Stimulated activated CD4-positive, alpha-beta T cell treated with anti-CD3 and anti-CD28 coated beads, Interleukin-1b, Interleukin-23, amount 100 ng/mL, for 1 hour (primary cell): ENCODE data around the gene MYOZ2.

Experiments
- DNase-seq, 2 donors: peaks; one replicate each; pipeline ENCODE4 v3.0.0-alpha.2; 2020; ENCODE audit warnings: low read depth in 2 of 2

Gene MYOZ2

GRCh38 chr4:119135721-119136121, at the start of gene MYOZ2:
MYOZ2 (plus strand) TSS chr4:119135832; CDS start chr4:119136526, 694 bp downstream.
- DNase-seq, result no peak

DNA sequence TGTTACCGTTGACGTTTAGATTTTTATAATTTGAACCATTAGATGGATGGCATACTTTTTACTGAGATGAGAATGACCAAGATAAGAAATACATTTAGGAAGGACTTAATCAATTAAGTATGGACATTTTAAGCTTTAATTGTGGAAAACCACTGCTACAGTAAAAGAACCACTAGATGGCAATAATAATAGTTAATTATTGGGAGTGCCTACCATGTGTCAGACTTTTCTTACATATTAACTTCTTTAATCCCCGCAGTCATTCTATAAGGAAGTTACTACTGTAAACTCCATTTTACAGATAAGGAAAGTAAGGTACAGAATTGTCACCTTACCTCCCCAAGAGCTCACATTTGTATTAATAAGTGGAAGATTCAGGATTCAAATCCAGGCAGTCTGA, 48.5 kb upstream of the MYOZ2 start:
- no peak for DNase-seq

GRCh38 chr4:119087656-119088055, 48.0 kb upstream of the MYOZ2 start:
- DNase-seq, result no peak

DNA sequence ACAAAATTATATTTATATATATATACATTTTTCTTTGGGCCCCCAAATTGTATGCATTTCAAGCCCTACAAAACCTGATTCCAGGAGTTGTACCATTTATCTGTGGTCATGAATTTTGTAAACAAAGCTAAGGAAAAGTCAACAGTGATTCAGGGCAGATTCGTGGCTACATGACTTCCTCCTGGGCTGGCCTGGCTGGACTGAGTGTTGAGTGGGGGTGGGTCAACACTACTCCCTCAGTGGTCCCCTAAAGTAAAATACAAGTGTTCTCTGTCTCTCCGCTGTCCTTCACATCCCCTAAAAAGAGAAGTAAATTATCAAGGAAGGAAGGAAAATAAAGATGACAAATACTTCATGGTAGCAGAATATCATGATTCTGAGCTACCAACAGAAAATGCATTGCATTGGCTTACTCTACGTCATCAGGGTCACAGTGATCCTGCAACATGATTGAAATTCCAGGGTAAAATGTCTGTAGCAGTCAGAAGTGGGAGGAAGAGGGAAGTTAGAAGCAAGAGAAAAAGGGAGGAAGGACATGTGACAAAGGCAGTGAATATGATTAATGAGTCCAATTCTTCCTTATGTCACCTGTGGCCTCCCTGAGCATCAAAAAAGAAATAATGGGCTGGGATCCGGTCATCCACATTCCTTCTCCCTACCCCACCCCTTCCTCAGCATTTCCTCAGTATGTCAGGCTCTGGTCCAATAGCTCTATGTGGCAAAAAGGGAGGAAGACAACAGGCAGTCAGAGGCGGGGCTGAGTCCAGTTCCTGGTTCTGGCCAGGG, 42.4 kb upstream of the MYOZ2 start:
- DNase-seq, result no peak

DNA sequence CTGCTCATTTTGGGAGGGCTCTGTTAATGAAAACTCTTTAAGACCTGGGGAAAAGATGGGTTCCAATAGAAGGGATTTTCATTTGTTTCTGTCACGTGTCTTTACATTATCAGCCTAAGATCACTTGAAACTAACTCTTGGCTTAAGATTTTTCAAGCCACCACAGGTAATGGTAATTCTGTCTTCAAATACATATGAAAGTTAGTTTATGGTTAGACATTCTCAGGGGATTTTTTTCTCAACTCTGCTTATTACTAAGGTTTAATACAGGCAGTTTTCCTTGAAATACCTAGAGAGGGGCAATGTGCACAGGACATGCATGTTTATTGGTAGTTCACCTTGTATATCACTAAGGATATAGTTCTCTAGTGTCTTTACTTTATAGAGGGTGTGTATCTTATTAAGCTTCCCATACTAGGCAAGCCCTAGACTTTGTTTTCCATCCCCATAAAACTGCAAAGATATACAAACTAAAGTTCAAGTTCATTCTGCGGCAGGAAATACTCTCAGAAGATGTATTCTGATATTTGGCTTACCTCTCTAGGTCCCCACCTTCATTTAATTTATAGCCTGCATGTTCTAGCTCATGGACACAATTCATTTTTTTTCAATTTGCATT, 38.2 kb upstream of the MYOZ2 start:
- DNase-seq, result no peak

DNA sequence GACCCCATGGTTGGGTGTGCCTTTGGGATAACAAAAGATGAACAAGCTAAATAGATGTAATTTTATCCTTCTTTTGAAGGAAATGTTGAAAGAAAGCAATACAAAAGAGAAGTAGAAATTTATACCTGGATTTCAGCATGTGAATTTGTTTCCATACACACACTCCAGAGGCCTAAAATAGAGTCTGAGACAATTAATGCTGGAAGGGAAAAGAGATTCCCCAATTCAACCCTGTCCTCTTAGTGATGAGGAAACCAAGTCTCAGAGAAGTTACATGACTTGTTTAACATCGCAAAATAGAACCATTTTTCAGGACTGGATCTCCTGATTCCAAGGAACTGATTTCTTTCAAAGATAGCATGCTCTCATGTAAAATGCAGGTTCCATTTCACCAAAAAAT, 37.3 kb upstream of the MYOZ2 start:
- DNase-seq, result no peak

- no peak for DNase-seq
These were observed 36.3 kb upstream of the MYOZ2 start for GRCh38 chr4:119099227-119099810.

DNA sequence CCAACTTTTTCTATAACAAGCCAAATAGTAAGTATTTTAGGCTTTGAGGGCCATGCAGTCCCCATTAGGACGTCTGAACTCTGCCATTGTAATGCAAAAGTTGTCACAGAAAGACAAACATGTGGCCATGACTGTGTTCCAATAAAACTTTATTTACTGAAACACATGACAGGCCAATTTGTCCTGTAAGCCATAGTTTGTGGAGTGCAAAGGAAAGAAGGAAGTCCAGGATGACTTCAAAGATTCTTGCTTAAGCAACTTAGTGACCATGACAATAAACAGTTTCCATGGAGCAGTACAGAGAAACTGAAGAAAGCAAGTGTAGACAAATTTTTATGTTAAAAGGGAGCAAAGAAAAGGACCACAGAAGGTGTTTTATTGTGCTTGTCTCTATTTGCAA, 35.0 kb upstream of the MYOZ2 start:
- DNase-seq, result no peak

- DNase-seq, result no peak
These were observed 32.4 kb upstream of the MYOZ2 start for GRCh38 chr4:119103263-119103662.

- no peak for DNase-seq
These were observed 30.9 kb upstream of the MYOZ2 start for GRCh38 chr4:119104644-119105273.

DNA sequence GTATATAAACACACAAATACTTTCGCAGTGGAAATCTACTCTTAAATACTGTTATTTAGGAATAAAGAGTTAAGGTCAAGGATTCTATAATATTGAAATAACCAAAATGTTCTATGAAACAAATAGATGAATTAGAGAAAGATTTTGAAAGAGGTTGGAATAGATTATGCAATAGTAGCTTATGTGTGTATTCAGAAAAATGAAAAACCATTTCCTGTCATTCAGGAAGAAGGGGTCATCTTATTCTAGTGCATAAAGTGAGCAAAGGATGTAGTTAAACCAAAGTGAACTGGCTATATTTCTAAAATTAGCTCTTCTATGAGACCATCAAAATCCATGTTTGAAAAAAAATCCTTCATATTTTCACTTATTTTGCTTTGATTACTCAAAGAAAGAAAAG, 30.0 kb upstream of the MYOZ2 start:
- no peak for DNase-seq

- no peak for DNase-seq
These were observed 29.3 kb upstream of the MYOZ2 start for GRCh38 chr4:119106036-119107000.

DNA sequence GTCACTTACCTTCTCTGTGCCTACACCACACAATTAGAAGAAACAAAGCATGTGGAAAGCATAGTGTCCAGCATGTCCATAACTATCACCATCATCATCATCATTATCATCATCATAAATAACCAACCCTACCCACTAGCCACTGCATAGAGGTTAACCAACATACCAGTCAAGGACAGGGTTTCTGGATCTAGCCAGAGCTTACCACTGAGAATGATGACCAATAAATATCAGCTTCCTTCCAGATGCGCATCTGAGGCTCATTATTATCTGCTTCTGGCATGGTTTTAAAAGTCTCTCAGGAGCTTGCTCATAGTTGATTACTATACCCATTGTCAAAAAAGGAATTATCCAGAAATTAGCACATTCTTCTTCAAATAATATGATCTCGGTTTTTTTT, 25.5 kb upstream of the MYOZ2 start:
- DNase-seq, result no peak

GRCh38 chr4:119111296-119111695, 24.3 kb upstream of the MYOZ2 start:
- DNase-seq, result no peak

DNA sequence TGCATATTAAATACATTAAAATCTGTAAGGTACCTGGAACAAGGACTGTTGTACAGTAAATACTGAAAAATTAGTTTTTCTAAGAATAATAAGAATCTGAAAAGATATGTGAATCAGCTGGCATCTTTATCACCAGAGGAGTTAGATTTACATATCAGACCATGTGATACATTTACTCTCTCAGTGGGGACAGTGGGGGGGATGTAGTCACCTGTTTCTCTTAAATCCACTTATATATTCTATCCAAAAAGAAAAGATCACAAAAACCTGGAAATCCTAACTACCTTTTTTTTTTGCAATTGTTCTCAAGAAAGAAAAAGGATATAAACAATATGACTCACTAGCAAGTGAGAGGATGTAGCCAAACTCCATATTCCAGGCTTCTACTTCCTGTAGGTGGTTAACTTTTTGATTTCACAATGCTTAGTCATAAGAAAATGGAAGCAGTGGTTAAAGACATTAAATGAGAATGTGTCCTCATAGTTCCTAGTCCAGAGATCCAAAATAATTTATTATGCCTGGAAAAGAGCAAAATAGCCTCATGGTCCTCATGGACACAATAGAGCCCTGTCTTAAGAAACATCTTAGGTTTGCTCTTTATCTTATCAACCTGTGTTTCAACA, 22.5 kb upstream of the MYOZ2 start:
- no peak for DNase-seq

- no peak for DNase-seq
These were observed 19.6 kb upstream of the MYOZ2 start for GRCh38 chr4:119116021-119116420.

DNA sequence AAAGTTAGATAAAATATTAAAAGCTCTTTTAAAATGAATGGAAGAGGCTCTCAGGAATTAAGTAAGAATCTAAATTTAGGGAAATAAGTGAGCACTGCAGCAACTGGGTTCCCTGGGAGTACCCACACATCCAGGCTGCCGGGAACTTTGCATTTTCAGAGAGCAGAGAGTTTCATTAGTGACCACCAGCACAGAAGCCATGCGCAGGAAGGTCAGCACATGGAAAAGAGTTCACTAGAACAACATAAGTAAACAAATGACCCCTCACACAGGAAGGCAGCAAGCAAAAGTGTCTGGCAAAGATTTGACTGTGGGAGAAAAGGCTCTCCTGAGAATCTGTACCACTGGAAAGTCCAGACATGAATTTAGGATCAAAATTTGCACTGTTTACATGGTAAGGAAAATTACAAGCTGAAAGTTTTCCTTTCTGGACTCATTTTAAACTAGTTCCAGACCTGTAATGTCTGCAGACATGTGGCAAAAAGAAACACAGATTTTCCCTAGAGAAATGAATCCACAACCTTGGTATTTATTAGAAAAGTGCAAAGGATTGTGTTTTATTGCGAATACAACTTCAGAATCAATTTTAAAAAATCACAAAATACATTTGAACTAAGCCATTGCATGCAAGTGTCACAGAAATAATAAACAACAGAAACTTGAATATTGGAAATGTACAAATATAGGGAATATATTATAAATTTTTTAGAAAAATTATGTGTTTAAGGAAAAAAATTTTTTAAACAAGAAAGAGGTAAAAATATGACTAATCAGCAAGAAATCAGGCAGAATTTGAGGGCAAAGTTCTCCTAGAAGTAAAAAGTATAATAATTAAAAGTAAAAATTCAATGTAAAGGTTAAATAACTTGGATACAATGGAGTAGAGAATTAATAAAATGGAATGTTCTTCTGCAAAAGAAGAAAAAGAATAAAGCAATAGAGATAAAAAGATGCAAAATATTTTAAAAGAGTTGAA, 18.4 kb upstream of the MYOZ2 start:
- no peak for DNase-seq

GRCh38 chr4:119118397-119118796, 17.2 kb upstream of the MYOZ2 start:
- no peak for DNase-seq

DNA sequence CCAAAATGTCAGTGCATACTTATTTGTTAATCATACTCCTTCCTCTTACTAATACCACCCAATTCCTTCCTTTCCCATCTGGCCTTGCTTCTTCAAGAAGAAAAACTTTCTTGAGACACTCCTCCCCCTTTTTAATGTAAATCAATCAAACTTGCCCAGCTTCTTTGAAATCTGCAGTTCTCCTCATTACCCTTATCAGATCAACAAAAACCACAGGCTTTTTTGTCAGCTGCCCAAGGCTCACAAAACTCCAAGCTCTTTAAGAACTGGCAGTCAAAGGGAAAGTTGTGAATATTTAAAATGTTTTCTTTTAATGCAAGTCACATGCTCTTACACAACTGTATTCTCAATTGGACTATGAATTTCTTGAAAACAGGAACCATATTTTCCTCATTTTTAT, 11.3 kb upstream of the MYOZ2 start:
- no peak for DNase-seq

- no peak for DNase-seq
These were observed 9.7 kb upstream of the MYOZ2 start for GRCh38 chr4:119125931-119126330.
